HEK293T (cell line): Measurements from ENCODE around the gene SENP1.

Source experiments
- ARNT ChIP-seq: fragments of 450-650 bp; IDR thresholded peaks from 2 replicates; pipeline ENCODE4 v1.6.1; 2017; ENCODE audit warnings: mild to moderate bottlenecking
- BHLHE40 ChIP-seq: fragments of 450-650 bp; IDR thresholded peaks from 2 replicates; pipeline ENCODE4 v1.6.1; 2016; ENCODE audit warnings: mild to moderate bottlenecking, moderate library complexity, borderline replicate concordance
- CTBP1 ChIP-seq: fragments of 450-650 bp; IDR thresholded peaks from 2 replicates; pipeline ENCODE4 v1.6.1; 2016; ENCODE audit warnings: borderline replicate concordance
- ELF4 ChIP-seq: fragments of 450-650 bp; IDR thresholded peaks from 2 replicates; pipeline ENCODE4 v1.6.1; 2017; ENCODE audit warnings: antibody characterized with exemption
- FOXK2 ChIP-seq: fragments of 450-650 bp; IDR thresholded peaks from 2 replicates; pipeline ENCODE4 v1.6.1; 2016; ENCODE audit warnings: mild to moderate bottlenecking
- FOXM1 ChIP-seq: fragments of 450-650 bp; IDR thresholded peaks from 2 replicates; pipeline ENCODE4 v1.6.1; 2017; ENCODE audit warnings: mild to moderate bottlenecking, borderline replicate concordance
- HDGF ChIP-seq: fragments of 450-650 bp; IDR thresholded peaks from 2 replicates; pipeline ENCODE4 v1.6.1; 2017; ENCODE audit warnings: antibody characterized with exemption, borderline replicate concordance
- L3MBTL2 ChIP-seq: fragments of 450-650 bp; conservative IDR thresholded peaks from 2 replicates; pipeline ENCODE4 v1.6.1; 2016; ENCODE audit warnings: mild to moderate bottlenecking
- LEF1 ChIP-seq: fragments of 450-650 bp; IDR thresholded peaks from 2 replicates; pipeline ENCODE4 v1.6.1; 2017; ENCODE audit warnings: mild to moderate bottlenecking, borderline replicate concordance
- NFRKB ChIP-seq: fragments of 450-650 bp; IDR thresholded peaks from 2 replicates; pipeline ENCODE4 v1.6.1; 2016; ENCODE audit warnings: mild to moderate bottlenecking, moderate library complexity
- SP1 ChIP-seq: fragments of 450-650 bp; IDR thresholded peaks from 2 replicates; pipeline ENCODE4 v1.6.1; 2017
- SUZ12 ChIP-seq: fragments of 450-650 bp; IDR thresholded peaks from 2 replicates; pipeline ENCODE4 v1.6.1; 2016; ENCODE audit warnings: mild to moderate bottlenecking
- TARDBP ChIP-seq: fragments of 450-650 bp; IDR thresholded peaks from 2 replicates; pipeline ENCODE4 v1.6.1; 2016
- TF ChIP-seq, protein P1 (sequence below): fragments of 450-650 bp; IDR thresholded peaks from 2 replicates; pipeline ENCODE4 v1.6.1; 2016

DNA sequence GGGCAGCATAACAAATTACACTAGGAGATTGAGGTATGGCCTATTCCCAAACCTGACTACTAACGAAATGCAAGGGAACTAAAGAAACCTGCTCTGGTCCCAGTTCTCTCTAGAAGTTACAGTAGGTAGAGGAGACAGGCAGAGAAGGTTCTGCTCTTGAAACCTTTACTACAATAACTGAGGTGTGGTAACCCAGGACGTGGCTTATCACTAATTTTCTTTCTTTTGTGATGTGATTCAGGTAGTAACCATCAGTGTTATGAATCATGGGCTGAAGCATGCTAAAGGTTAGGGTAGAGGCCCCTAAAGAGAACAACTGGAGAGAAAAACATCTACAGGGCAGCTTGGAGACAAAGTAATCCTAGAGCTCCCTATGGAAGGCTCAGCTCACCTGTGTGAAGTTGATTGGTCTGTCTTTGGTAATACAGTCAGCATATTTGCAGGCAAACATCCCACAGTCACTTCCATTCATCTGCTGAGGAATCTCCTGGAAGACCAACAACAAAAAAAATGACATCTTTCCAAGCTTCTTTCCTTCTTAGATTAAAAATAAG, 59.8 kb downstream of the SENP1 start:
- no peak for TF ChIP-seq SP1
- TF ChIP-seq NFRKB = no peak
- TF ChIP-seq BHLHE40 = no peak
- TF ChIP-seq HDGF = no peak
- no peak for TF ChIP-seq FOXM1
- no peak for TF ChIP-seq ELF4
- TF ChIP-seq TARDBP = no peak
- TF ChIP-seq CTBP1 = no peak
- no peak for TF ChIP-seq SUZ12
- no peak for TF ChIP-seq L3MBTL2
- no peak for TF ChIP-seq FOXK2
- TF ChIP-seq LEF1 = no peak
- TF ChIP-seq, protein P1, sequence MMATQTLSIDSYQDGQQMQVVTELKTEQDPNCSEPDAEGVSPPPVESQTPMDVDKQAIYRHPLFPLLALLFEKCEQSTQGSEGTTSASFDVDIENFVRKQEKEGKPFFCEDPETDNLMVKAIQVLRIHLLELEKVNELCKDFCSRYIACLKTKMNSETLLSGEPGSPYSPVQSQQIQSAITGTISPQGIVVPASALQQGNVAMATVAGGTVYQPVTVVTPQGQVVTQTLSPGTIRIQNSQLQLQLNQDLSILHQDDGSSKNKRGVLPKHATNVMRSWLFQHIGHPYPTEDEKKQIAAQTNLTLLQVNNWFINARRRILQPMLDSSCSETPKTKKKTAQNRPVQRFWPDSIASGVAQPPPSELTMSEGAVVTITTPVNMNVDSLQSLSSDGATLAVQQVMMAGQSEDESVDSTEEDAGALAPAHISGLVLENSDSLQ = no peak
- TF ChIP-seq ARNT = no peak
